HG03575 (cell line): ENCODE data around the gene GGTLC1.

Experiments used
- ATAC-seq: cut with Tn5 transposase; IDR thresholded peaks from one replicate; pipeline ENCODE4 v1.9.1; 2021; ENCODE audit not compliant: unreplicated experiment, insufficient number of reproducible peaks, low FRiP score; ENCODE audit errors: extremely low read depth

The GGTLC1 gene

GRCh38 chr20:23971310-23971709 lies 17.3 kb downstream of the GGTLC1 start:
- ATAC-seq = no peak

- no peak for ATAC-seq
Observed at GRCh38 chr20:23970049-23970448, 18.5 kb downstream of the GGTLC1 start.

GRCh38 chr20:23967616-23967979 lies 21.0 kb downstream of the GGTLC1 start:
- ATAC-seq = no peak

GRCh38 chr20:23966927-23967615 lies 21.5 kb downstream of the GGTLC1 start:
- no peak for ATAC-seq

GRCh38 chr20:23966298-23966697 lies 22.3 kb downstream of the GGTLC1 start:
- ATAC-seq = no peak

- ATAC-seq = no peak
Observed at GRCh38 chr20:23963941-23964340, 24.6 kb downstream of the GGTLC1 start.

GRCh38 chr20:23962272-23962671 lies 26.3 kb downstream of the GGTLC1 start:
- ATAC-seq = no peak

- no peak for ATAC-seq
Observed at GRCh38 chr20:23959054-23959453, 29.5 kb downstream of the GGTLC1 start.

DNA sequence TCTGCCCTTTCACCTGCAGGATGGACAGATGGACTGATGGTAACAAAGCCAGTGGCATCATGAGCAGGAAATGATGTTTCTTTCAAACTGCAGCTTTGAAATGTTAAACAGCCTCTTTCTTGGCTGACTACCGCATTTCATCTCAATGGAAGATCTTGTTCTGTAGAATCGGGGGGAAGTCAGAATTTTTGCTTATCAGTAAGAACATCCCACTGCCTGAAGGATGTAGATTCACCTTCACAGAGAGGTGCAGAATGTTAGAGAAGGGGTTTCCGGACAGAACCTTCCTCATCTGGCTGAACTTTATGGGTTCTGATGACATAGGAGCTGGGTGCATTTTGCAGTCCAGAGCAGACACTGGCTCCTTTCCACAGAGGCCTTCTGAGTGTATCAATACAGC lies 32.7 kb downstream of the GGTLC1 start:
- no peak for ATAC-seq

GRCh38 chr20:23954008-23954745 lies 34.4 kb downstream of the GGTLC1 start:
- no peak for ATAC-seq

DNA sequence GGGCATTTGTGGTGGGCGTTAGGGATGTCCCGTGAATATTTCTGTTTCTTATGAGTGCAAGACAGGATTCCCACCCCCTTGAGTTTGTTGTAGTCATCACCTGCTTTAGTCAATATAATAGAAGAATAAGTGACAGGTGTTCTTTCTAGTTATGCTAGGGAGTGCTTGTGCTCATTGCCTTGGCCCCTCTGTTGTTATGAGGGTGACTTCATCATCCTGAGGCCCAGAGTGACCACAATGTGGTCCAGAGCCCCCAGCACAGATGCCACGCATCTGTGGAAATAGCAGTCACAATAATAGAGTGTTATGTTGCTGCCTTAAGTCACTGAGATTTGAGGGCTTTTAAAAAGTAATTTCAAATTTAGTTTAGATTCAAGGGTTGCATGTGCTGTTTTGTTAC lies 42.4 kb downstream of the GGTLC1 start:
- no peak for ATAC-seq

DNA sequence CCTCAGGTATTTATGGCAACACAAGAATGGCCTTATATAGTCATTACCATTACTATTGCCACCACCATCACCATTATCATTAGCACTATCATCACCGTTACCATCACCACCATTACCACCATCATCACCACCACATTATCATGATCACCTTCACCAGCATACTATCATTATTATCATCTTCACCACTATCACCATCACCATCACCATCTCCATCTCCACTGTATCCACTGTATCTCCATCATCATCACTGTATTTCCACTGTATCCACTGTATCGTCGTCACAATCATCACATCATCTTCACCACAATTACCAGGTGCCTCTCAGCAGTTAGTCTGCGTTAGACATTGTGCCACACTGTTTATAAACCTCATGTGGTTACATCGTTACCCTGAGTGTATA lies 45.3 kb downstream of the GGTLC1 start:
- ATAC-seq = no peak

- no peak for ATAC-seq
Observed at GRCh38 chr20:23939641-23940040, 48.9 kb downstream of the GGTLC1 start.

- ATAC-seq = no peak
Observed at GRCh38 chr20:23939063-23939462, 49.5 kb downstream of the GGTLC1 start.

DNA sequence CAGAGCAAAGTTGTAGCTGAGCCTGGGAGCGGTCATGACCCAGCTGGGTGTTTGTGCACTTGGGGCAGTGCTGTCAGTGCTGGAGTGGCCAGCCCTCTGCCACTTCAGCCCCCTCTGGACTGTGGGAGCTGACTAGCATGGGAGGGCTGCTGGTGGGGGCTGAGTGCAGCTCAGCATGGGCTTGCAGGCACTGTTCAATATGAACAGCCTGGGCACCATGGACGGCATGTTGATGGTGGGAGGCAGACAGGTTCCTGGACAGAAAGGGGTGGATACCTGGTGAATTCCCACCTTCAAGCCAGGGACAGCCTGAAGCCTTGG lies 50.5 kb downstream of the GGTLC1 start:
- ATAC-seq = no peak

- no peak for ATAC-seq
Observed at GRCh38 chr20:23937303-23938117, 51.1 kb downstream of the GGTLC1 start.
